ENCODE data around the gene TM4SF20. TPM values are rescaled to one million over a fixed set of nuclear protein-coding genes. Genes with fewer than 3 reads are reported as not detected.

TM4SF20 gene
- total RNA-seq, 3 donors from 2014 or later (not counting 1 experiment from before 2014, with no cell fraction given), result not detected

DNA sequence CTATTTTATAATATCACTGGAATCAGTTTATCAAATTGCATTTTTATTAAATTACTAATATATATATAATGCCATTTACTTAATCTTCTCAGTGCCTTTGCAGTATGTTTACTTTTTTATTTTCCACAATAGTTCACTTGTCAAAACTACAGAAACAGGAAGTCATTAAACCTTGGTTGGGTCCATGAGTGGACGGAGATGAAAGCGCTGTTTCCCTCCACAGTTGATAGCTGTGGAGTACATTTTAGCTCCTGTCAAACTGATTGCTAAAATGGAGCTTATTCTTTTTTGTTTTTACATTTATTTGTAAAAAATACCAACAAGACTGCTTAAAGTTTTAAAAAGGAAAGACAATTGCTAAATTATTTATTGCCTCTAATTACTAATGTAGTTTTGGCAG is 34.9 kb downstream of the TM4SF20 start:
- H3K27ac ChIP-seq (ENCODE audit: low read length), result no peak overlapping the region
- H3K9me3 ChIP-seq (ENCODE audit: control insufficient read depth, insufficient read depth, low read length), result no peaks in the 10 kb centered on the region
- Mint-ChIP-seq H3K9me3 (no peaks in the 10 kb centered on the region), H3K27me3 (ENCODE audit: low read depth in 2 of 2) (no peaks in the 10 kb centered on the region), H3K36me3 (peaks cover 6% of the 10 kb centered on the region), H3K4me3 (no peak overlapping the region), H3K4me1 (no peaks in the 10 kb centered on the region), H3K27ac (no peak overlapping the region)
- TF ChIP-seq, protein P1, sequence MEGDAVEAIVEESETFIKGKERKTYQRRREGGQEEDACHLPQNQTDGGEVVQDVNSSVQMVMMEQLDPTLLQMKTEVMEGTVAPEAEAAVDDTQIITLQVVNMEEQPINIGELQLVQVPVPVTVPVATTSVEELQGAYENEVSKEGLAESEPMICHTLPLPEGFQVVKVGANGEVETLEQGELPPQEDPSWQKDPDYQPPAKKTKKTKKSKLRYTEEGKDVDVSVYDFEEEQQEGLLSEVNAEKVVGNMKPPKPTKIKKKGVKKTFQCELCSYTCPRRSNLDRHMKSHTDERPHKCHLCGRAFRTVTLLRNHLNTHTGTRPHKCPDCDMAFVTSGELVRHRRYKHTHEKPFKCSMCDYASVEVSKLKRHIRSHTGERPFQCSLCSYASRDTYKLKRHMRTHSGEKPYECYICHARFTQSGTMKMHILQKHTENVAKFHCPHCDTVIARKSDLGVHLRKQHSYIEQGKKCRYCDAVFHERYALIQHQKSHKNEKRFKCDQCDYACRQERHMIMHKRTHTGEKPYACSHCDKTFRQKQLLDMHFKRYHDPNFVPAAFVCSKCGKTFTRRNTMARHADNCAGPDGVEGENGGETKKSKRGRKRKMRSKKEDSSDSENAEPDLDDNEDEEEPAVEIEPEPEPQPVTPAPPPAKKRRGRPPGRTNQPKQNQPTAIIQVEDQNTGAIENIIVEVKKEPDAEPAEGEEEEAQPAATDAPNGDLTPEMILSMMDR (IDR thresholded peaks at IDR 0.05), result no peak
- 75% methylated on average over 2 of the region's 2 CpGs for WGBS (ENCODE audit: insufficient coverage)
- no peaks in the 10 kb centered on the region for H3K4me1 ChIP-seq (ENCODE audit: control insufficient read depth, insufficient read depth, low read length)
- H3K4me3 ChIP-seq (ENCODE audit: low read length), result no peak overlapping the region
- DNase-seq, result no peak
- H3K27me3 ChIP-seq (ENCODE audit: control insufficient read depth, insufficient read depth, low read length), result no peaks in the 10 kb centered on the region
- H3K36me3 ChIP-seq (ENCODE audit: control insufficient read depth, insufficient read depth, low read length), result peaks cover 47% of the 10 kb centered on the region
- intact Hi-C loops (cut with micrococcal nuclease), result no loop called here
- no peak for ATAC-seq

DNA sequence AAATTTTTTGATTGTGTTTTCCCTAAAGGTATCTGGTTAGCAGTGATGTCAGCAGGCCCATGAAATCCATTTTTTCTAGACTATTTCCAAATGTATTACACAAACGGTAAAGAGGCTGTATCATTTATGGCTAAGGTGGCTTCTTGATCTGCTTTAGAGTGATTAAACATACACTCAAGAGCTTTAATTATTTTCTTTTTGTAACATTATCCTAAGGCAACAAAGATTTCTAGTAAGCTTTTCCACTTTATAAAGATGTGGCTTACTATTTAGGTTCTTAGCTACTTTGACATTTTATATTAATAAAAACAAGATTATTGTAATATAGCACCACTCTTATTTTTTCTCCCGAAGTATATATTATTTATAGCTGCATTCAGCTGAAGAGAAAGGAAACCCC is 37.6 kb downstream of the TM4SF20 start:
- H3K9me3 ChIP-seq (ENCODE audit: control insufficient read depth, insufficient read depth, low read length), result no peaks in the 10 kb centered on the region
- H3K27me3 ChIP-seq (ENCODE audit: control insufficient read depth, insufficient read depth, low read length), result no peaks in the 10 kb centered on the region
- H3K36me3 Mint-ChIP-seq, result no peaks in the 10 kb centered on the region
- no peak overlapping the region for H3K27ac Mint-ChIP-seq
- no peaks in the 10 kb centered on the region for H3K4me1 ChIP-seq (ENCODE audit: control insufficient read depth, insufficient read depth, low read length)
- H3K4me3 ChIP-seq (ENCODE audit: low read length), result no peak overlapping the region
- H3K27ac ChIP-seq (ENCODE audit: low read length), result no peak overlapping the region
- no peaks in the 10 kb centered on the region for H3K9me3 Mint-ChIP-seq
- no CpG with 5 or more reads among the region's 2 CpGs for WGBS (ENCODE audit: insufficient coverage)
- H3K4me1 Mint-ChIP-seq, result no peaks in the 10 kb centered on the region
- H3K4me3 Mint-ChIP-seq, result no peak overlapping the region
- H3K36me3 ChIP-seq (ENCODE audit: control insufficient read depth, insufficient read depth, low read length), result peaks cover 35% of the 10 kb centered on the region
- ATAC-seq (no peak), DNase-seq (no peak)
- TF ChIP-seq, protein P1 (IDR thresholded peaks at IDR 0.05), result no peak
- H3K27me3 Mint-ChIP-seq (ENCODE audit: low read depth in 2 of 2), result no peaks in the 10 kb centered on the region
- intact Hi-C loops (cut with micrococcal nuclease), result no loop called here

DNA sequence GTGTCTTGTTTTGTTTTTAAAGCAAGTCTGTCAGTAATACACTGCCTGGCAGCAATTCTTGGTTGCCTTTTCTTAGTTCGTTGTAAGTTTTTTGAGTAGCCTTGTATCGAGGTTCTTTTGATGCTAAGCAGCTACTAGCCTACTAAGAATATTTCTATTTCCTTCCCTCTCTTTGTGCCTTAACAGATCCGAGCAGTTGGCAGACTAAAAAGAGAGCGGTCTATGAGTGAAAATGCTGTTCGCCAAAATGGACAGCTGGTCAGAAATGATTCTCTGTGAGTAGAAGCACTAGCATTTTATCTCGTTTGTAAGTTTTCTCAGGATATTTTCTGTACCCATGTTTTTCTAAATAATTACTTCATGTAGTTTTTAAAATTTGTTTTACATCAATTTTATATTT is 39.0 kb downstream of the TM4SF20 start:
- H3K27me3 Mint-ChIP-seq (ENCODE audit: low read depth in 2 of 2), result no peaks in the 10 kb centered on the region
- no peak overlapping the region for H3K27ac Mint-ChIP-seq
- H3K4me1 ChIP-seq (ENCODE audit: control insufficient read depth, insufficient read depth, low read length), result no peaks in the 10 kb centered on the region
- no peak overlapping the region for H3K4me3 Mint-ChIP-seq
- H3K4me1 Mint-ChIP-seq, result peaks cover 3 to 11% of the 10 kb centered on the region in 2 donors
- peaks cover 42% of the 10 kb centered on the region for H3K36me3 ChIP-seq (ENCODE audit: control insufficient read depth, insufficient read depth, low read length)
- no peaks in the 10 kb centered on the region for H3K27me3 ChIP-seq (ENCODE audit: control insufficient read depth, insufficient read depth, low read length)
- H3K4me3 ChIP-seq (ENCODE audit: low read length), result no peak overlapping the region
- TF ChIP-seq, protein P1 (IDR thresholded peaks at IDR 0.05), result no peak
- DNase-seq (no peak), ATAC-seq (no peak)
- H3K27ac ChIP-seq (ENCODE audit: low read length), result no peak overlapping the region
- H3K9me3 ChIP-seq (ENCODE audit: control insufficient read depth, insufficient read depth, low read length), result no peaks in the 10 kb centered on the region
- H3K9me3 Mint-ChIP-seq, result no peaks in the 10 kb centered on the region
- WGBS (ENCODE audit: insufficient coverage), result 97% methylated on average over 3 of the region's 6 CpGs
- intact Hi-C loops (cut with micrococcal nuclease), result no loop called here
- H3K36me3 Mint-ChIP-seq, result peaks cover 13% of the 10 kb centered on the region

DNA sequence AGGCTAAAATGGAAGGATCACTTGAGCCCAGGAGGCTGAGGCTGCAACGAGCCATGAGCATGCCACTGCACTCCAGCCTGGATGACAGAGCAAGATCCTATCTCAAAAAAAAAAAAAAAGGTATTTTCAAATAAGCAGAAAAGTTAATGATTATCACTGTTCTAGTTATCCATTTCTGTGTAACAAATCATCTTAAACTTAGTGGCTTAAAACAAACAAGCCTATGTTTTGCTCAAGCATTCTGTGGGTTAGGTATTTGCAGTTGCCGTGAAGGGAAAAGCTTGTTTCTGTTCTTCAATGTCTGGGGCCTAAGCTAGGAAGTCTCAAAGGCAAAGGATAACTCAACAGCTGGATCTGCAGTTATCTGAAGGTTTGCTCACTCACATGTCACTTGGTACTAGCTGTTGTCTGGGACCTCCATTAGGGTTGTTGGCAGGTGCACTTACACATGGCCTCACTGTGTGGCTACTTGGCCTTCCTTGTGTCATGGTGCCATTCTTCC is 40.0 kb downstream of the TM4SF20 start:
- Mint-ChIP-seq H3K27ac (no peak overlapping the region), H3K9me3 (no peaks in the 10 kb centered on the region), H3K27me3 (ENCODE audit: low read depth in 2 of 2) (no peaks in the 10 kb centered on the region), H3K4me1 (peaks cover 5 to 11% of the 10 kb centered on the region in 2 donors), H3K4me3 (no peak overlapping the region), H3K36me3 (peaks cover 15% of the 10 kb centered on the region)
- intact Hi-C loops (cut with micrococcal nuclease), result no loop called here
- Histone ChIP-seq H3K4me1 (ENCODE audit: control insufficient read depth, insufficient read depth, low read length) (no peaks in the 10 kb centered on the region), H3K36me3 (ENCODE audit: control insufficient read depth, insufficient read depth, low read length) (peaks cover 47% of the 10 kb centered on the region), H3K27me3 (ENCODE audit: control insufficient read depth, insufficient read depth, low read length) (no peaks in the 10 kb centered on the region), H3K4me3 (ENCODE audit: low read length) (no peak overlapping the region), H3K9me3 (ENCODE audit: control insufficient read depth, insufficient read depth, low read length) (no peaks in the 10 kb centered on the region), H3K27ac (ENCODE audit: low read length) (no peak overlapping the region)
- ATAC-seq (no peak), DNase-seq (no peak)
- 80% methylated on average over 2 of the region's 2 CpGs for WGBS (ENCODE audit: insufficient coverage)
- TF ChIP-seq, protein P1 (IDR thresholded peaks at IDR 0.05), result no peak

All from natural killer cell (primary cell).